GM23338 (cell line): ENCODE data around the gene MALRD1. TPM values are rescaled to one million over a fixed set of nuclear protein-coding genes. Genes with fewer than 3 reads are reported as not detected.

ENCODE experiments used
- ATAC-seq: fragments of 200-7000 bp; cut with Tn5 transposase; 3 replicates; pipeline ENCODE4 v1.9.1; 2020
- DNase-seq: peaks from one replicate; pipeline ENCODE4 v3.0.0-alpha.2; 2015; ENCODE audit warnings: low spot score
- H2AFZ ChIP-seq: fragments of 200-600 bp; sonication (generic); 2 replicates; pipeline ENCODE4 v1.8.0; 2016; ENCODE audit warnings: antibody characterized with exemption, mild to moderate bottlenecking, moderate library complexity
- H3F3A ChIP-seq: fragments of 200-600 bp; sonication (generic); replicated peaks from 2 replicates; pipeline ENCODE4 v1.8.0; 2017; ENCODE audit warnings: antibody characterized with exemption, mixed run types, low read depth
- H3K27ac ChIP-seq: fragments of 200-600 bp; sonication (generic); 2 replicates; pipeline ENCODE4 v1.6.1; 2016; ENCODE audit warnings: low read depth
- H3K27me3 ChIP-seq: fragments of 200-600 bp; sonication (generic); 2 replicates; pipeline ENCODE4 v1.8.0; 2016; ENCODE audit warnings: mild to moderate bottlenecking, mixed run types, moderate library complexity; ENCODE audit not compliant: insufficient read depth
- H3K36me3 ChIP-seq: fragments of 200-600 bp; sonication (generic); 2 replicates; pipeline ENCODE4 v1.8.0; 2016; ENCODE audit warnings: mild to moderate bottlenecking; ENCODE audit not compliant: insufficient read depth
- H3K4me1 ChIP-seq: fragments of 200-600 bp; sonication (generic); 2 replicates; pipeline ENCODE4 v1.8.0; 2016; ENCODE audit warnings: mild to moderate bottlenecking, moderate library complexity; ENCODE audit not compliant: insufficient read depth
- H3K4me2 ChIP-seq: fragments of 200-600 bp; sonication (generic); 2 replicates; pipeline ENCODE4 v1.7.1; 2017; ENCODE audit warnings: mixed run types
- H3K4me3 ChIP-seq: fragments of 200-600 bp; sonication (generic); 2 replicates; pipeline ENCODE4 v1.6.1; 2016; ENCODE audit warnings: mixed run types
- H3K79me2 ChIP-seq: fragments of 200-600 bp; sonication (generic); replicated peaks from 2 replicates; pipeline ENCODE4 v1.8.0; 2017; ENCODE audit warnings: mild to moderate bottlenecking; ENCODE audit not compliant: insufficient read depth
- H3K9me2 ChIP-seq: fragments of 200-600 bp; sonication (generic); 2 replicates; pipeline ENCODE4 v1.8.0; 2017; ENCODE audit not compliant: insufficient read depth
- H4K20me1 ChIP-seq: fragments of 200-600 bp; sonication (generic); replicated peaks from 2 replicates; pipeline ENCODE4 v1.8.0; 2017; ENCODE audit warnings: mild to moderate bottlenecking; ENCODE audit not compliant: insufficient read depth
- H3K27ac Mint-ChIP-seq: 2 replicates; pipeline ENCODE4 v1.8.0; 2020; ENCODE audit warnings: inconsistent platforms, mild to moderate bottlenecking, moderate library complexity, mixed read lengths
- H3K27me3 Mint-ChIP-seq: 3 replicates; pipeline ENCODE4 v1.8.0; 2022; ENCODE audit warnings: low read depth, mild to moderate bottlenecking, moderate library complexity, mixed read lengths, inconsistent platforms; ENCODE audit not compliant: insufficient read depth, poor library complexity
- H3K36me3 Mint-ChIP-seq: 3 replicates; pipeline ENCODE4 v1.8.0; 2021; ENCODE audit warnings: low read depth, mild to moderate bottlenecking, inconsistent platforms, moderate library complexity, mixed read lengths
- H3K4me1 Mint-ChIP-seq: 3 replicates; pipeline ENCODE4 v1.8.0; 2020; ENCODE audit warnings: mild to moderate bottlenecking, inconsistent platforms, mixed read lengths
- H3K4me3 Mint-ChIP-seq: 3 replicates; pipeline ENCODE4 v1.8.0; 2021; ENCODE audit warnings: moderate library complexity, mild to moderate bottlenecking, inconsistent platforms, mixed read lengths
- H3K9me3 Mint-ChIP-seq: 3 replicates; pipeline ENCODE4 v1.8.0; 2020; ENCODE audit warnings: moderate library complexity, mild to moderate bottlenecking, inconsistent platforms, mixed read lengths
- EZH2 ChIP-seq: fragments of 200-600 bp; sonication (generic); IDR thresholded peaks from one replicate; pipeline ENCODE4 v1.8.0; 2017; ENCODE audit warnings: antibody characterized with exemption, mild to moderate bottlenecking, low read depth; ENCODE audit not compliant: unreplicated experiment
- EZH2phosphoT487 ChIP-seq: fragments of 200-600 bp; sonication (generic); IDR thresholded peaks from one replicate; pipeline ENCODE4 v1.8.1; 2018; ENCODE audit warnings: antibody characterized with exemption; ENCODE audit not compliant: unreplicated experiment
- JUNB ChIP-seq: IDR thresholded peaks from one replicate; pipeline ENCODE4 v1.6.1; 2016; ENCODE audit warnings: antibody characterized with exemption; ENCODE audit not compliant: unreplicated experiment
- POLR2AphosphoS5 ChIP-seq: IDR thresholded peaks from 2 replicates; pipeline ENCODE4 v1.6.1; 2016; ENCODE audit warnings: antibody characterized with exemption, low read depth
- STAT1 ChIP-seq: IDR thresholded peaks from one replicate; pipeline ENCODE4 v1.6.1; 2016; ENCODE audit warnings: antibody characterized with exemption; ENCODE audit not compliant: unreplicated experiment
- polyA plus RNA-seq: library from polyadenylated mRNA; unstranded; fragments of >200 nt; fragmentation: Nextera tagmentation; extraction: Ambion mirVana; gene quantifications from 2 replicates; pipeline ENCODE4 v1.2.1, GENCODE V29; 2016
- total RNA-seq: library from RNA; depleted of rRNA; stranded (reverse); fragments of >200 nt; shearing (Covaris generic); gene quantifications from 2 replicates; pipeline ENCODE4 v1.2.3, GENCODE V29; 2014
- TF ChIP-seq, protein P1 (sequence below): fragments of 250-450 bp; sonication (Bioruptor Pico); IDR thresholded peaks from 2 replicates; pipeline ENCODE4 v1.5.0; 2020; ENCODE audit warnings: mild to moderate bottlenecking, moderate library complexity
- TF ChIP-seq, protein P2 (sequence below), 2 experiments: fragments of 200-600 bp in 1 of 2; sonication (generic) in 1 of 2; conservative IDR thresholded peaks; 2 replicates each; pipeline versions ENCODE4 v1.5.1 to v1.6.1; 2016 to 2017; ENCODE audit warnings: antibody characterized with exemption in 2 of 2, low read depth in 2 of 2, mild to moderate bottlenecking in 2 of 2, moderate library complexity in 1 of 2
- TF ChIP-seq, protein P3 (sequence below): IDR thresholded peaks from 2 replicates; pipeline ENCODE4 v1.6.1; 2016; ENCODE audit warnings: antibody characterized with exemption

Gene MALRD1
- total and polyA plus RNA-seq, 2 experiments from 2014 or later = 0.42 to 1.9 TPM

DNA sequence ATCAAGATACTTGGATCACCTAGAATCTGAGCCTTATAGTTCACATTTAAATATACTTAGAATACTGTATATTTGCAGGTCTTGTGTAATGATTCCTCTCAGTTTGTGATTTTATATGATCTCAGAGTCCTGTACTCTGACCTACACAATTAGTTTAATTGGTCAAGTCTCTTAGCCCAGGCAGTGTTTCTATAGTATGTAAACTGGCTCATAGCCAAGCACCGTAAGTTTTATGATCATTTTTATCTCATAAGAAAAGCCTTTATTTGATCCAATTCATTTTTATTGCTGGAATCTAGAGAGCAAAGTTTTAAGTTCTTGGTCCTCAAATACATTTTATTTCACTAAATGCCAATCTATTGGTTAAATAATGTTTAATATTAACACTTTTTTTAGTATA, 242.2 kb downstream of the MALRD1 start (continued):
- TF ChIP-seq, protein P1, sequence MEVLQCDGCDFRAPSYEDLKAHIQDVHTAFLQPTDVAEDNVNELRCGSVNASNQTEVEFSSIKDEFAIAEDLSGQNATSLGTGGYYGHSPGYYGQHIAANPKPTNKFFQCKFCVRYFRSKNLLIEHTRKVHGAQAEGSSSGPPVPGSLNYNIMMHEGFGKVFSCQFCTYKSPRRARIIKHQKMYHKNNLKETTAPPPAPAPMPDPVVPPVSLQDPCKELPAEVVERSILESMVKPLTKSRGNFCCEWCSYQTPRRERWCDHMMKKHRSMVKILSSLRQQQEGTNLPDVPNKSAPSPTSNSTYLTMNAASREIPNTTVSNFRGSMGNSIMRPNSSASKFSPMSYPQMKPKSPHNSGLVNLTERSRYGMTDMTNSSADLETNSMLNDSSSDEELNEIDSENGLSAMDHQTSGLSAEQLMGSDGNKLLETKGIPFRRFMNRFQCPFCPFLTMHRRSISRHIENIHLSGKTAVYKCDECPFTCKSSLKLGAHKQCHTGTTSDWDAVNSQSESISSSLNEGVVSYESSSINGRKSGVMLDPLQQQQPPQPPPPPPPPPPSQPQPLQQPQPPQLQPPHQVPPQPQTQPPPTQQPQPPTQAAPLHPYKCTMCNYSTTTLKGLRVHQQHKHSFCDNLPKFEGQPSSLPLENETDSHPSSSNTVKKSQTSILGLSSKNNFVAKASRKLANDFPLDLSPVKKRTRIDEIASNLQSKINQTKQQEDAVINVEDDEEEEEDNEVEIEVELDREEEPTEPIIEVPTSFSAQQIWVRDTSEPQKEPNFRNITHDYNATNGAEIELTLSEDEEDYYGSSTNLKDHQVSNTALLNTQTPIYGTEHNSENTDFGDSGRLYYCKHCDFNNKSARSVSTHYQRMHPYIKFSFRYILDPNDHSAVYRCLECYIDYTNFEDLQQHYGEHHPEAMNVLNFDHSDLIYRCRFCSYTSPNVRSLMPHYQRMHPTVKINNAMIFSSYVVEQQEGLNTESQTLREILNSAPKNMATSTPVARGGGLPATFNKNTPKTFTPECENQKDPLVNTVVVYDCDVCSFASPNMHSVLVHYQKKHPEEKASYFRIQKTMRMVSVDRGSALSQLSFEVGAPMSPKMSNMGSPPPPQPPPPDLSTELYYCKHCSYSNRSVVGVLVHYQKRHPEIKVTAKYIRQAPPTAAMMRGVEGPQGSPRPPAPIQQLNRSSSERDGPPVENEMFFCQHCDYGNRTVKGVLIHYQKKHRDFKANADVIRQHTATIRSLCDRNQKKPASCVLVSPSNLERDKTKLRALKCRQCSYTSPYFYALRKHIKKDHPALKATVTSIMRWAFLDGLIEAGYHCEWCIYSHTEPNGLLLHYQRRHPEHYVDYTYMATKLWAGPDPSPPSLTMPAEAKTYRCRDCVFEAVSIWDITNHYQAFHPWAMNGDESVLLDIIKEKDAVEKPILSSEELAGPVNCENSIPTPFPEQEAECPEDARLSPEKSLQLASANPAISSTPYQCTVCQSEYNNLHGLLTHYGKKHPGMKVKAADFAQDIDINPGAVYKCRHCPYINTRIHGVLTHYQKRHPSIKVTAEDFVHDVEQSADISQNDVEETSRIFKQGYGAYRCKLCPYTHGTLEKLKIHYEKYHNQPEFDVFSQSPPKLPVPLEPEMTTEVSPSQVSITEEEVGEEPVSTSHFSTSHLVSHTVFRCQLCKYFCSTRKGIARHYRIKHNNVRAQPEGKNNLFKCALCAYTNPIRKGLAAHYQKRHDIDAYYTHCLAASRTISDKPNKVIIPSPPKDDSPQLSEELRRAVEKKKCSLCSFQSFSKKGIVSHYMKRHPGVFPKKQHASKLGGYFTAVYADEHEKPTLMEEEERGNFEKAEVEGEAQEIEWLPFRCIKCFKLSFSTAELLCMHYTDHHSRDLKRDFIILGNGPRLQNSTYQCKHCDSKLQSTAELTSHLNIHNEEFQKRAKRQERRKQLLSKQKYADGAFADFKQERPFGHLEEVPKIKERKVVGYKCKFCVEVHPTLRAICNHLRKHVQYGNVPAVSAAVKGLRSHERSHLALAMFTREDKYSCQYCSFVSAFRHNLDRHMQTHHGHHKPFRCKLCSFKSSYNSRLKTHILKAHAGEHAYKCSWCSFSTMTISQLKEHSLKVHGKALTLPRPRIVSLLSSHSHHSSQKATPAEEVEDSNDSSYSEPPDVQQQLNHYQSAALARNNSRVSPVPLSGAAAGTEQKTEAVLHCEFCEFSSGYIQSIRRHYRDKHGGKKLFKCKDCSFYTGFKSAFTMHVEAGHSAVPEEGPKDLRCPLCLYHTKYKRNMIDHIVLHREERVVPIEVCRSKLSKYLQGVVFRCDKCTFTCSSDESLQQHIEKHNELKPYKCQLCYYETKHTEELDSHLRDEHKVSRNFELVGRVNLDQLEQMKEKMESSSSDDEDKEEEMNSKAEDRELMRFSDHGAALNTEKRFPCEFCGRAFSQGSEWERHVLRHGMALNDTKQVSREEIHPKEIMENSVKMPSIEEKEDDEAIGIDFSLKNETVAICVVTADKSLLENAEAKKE = no peak
- TF ChIP-seq, protein P2, sequence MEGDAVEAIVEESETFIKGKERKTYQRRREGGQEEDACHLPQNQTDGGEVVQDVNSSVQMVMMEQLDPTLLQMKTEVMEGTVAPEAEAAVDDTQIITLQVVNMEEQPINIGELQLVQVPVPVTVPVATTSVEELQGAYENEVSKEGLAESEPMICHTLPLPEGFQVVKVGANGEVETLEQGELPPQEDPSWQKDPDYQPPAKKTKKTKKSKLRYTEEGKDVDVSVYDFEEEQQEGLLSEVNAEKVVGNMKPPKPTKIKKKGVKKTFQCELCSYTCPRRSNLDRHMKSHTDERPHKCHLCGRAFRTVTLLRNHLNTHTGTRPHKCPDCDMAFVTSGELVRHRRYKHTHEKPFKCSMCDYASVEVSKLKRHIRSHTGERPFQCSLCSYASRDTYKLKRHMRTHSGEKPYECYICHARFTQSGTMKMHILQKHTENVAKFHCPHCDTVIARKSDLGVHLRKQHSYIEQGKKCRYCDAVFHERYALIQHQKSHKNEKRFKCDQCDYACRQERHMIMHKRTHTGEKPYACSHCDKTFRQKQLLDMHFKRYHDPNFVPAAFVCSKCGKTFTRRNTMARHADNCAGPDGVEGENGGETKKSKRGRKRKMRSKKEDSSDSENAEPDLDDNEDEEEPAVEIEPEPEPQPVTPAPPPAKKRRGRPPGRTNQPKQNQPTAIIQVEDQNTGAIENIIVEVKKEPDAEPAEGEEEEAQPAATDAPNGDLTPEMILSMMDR (conservative IDR thresholded peaks at IDR 0.05; ENCODE audit: low read depth in 2 of 2) = no peak
- TF ChIP-seq JUNB (no peak), EZH2phosphoT487 (no peak), EZH2 (no peak), STAT1 (no peak)

DNA sequence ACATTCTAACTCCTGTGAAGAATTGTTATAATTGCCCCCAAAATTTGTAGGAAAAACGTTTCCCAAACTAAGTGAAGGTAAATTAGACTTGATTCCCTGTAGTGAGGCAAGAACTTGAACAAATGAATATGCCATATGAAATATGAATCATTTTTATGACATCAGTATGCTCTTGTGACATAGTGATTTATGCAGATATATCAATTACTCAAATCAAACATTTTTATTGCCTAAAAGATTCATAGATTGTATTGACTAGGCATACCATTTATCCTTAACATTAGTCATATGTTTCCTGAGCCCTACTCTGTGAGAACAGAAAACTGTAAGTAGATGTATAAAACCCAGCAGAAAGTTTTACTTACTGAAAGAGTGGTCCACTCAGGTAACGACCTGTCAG, 245.6 kb downstream of the MALRD1 start:
- H3K27me3 ChIP-seq = no peaks in the 10 kb centered on the region
- peaks cover 6% of the 10 kb centered on the region for H3K4me1 ChIP-seq
- no peaks in the 10 kb centered on the region for H3K79me2 ChIP-seq
- no peaks in the 10 kb centered on the region; the same call in 2 of the 3 replicates for H3K9me3 Mint-ChIP-seq
- no peak overlapping the region for H3K27ac Mint-ChIP-seq
- H3K4me1 Mint-ChIP-seq = peaks cover 6% of the 10 kb centered on the region; the same call in 2 of the 3 replicates
- no peak overlapping the region for H3K4me2 ChIP-seq
- DNase-seq (no peak), ATAC-seq (no peak)
- no peaks in the 10 kb centered on the region for H3F3A ChIP-seq
- H3K4me3 Mint-ChIP-seq = no peak overlapping the region
- no peaks in the 10 kb centered on the region for H3K36me3 Mint-ChIP-seq
- no peak overlapping the region for H3K27ac ChIP-seq
- H3K9me2 ChIP-seq = no peaks in the 10 kb centered on the region
- H3K36me3 ChIP-seq = no peaks in the 10 kb centered on the region
- H4K20me1 ChIP-seq = no peaks in the 10 kb centered on the region
- H3K4me3 ChIP-seq = no peak overlapping the region
- no peaks in the 10 kb centered on the region for H3K27me3 Mint-ChIP-seq
- no peak overlapping the region for H2AFZ ChIP-seq
- TF ChIP-seq EZH2 = no peak
- TF ChIP-seq JUNB = no peak
- TF ChIP-seq, protein P3, sequence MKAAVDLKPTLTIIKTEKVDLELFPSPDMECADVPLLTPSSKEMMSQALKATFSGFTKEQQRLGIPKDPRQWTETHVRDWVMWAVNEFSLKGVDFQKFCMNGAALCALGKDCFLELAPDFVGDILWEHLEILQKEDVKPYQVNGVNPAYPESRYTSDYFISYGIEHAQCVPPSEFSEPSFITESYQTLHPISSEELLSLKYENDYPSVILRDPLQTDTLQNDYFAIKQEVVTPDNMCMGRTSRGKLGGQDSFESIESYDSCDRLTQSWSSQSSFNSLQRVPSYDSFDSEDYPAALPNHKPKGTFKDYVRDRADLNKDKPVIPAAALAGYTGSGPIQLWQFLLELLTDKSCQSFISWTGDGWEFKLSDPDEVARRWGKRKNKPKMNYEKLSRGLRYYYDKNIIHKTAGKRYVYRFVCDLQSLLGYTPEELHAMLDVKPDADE = no peak
- no peak for TF ChIP-seq EZH2phosphoT487
- TF ChIP-seq POLR2AphosphoS5 = no peak
